Activated naive CD4-positive, alpha-beta T cell treated with Interleukin-2 at 50 U/mL for 16 hours (primary cell): ENCODE measurements around the gene GJA3.
A peak's percentile ranks its signal among the peaks of the same experiment; 100 is the strongest.

ENCODE experiments used
- DNase-seq: peaks from one replicate; pipeline ENCODE4 v3.0.0-alpha.2; 2020

The GJA3 gene

GRCh38 chr13:20148501-20149183, 12.2 kb downstream of the GJA3 start:
- no peak for DNase-seq

GRCh38 chr13:20146381-20146780, 14.5 kb downstream of the GJA3 start:
- DNase-seq, result no peak

GRCh38 chr13:20145521-20145920, 15.3 kb downstream of the GJA3 start:
- no peak for DNase-seq

- no peak for DNase-seq
These were observed 16.6 kb downstream of the GJA3 start for GRCh38 chr13:20144141-20144850.

GRCh38 chr13:20142927-20143480, 17.8 kb downstream of the GJA3 start:
- DNase-seq, result no peak

DNA sequence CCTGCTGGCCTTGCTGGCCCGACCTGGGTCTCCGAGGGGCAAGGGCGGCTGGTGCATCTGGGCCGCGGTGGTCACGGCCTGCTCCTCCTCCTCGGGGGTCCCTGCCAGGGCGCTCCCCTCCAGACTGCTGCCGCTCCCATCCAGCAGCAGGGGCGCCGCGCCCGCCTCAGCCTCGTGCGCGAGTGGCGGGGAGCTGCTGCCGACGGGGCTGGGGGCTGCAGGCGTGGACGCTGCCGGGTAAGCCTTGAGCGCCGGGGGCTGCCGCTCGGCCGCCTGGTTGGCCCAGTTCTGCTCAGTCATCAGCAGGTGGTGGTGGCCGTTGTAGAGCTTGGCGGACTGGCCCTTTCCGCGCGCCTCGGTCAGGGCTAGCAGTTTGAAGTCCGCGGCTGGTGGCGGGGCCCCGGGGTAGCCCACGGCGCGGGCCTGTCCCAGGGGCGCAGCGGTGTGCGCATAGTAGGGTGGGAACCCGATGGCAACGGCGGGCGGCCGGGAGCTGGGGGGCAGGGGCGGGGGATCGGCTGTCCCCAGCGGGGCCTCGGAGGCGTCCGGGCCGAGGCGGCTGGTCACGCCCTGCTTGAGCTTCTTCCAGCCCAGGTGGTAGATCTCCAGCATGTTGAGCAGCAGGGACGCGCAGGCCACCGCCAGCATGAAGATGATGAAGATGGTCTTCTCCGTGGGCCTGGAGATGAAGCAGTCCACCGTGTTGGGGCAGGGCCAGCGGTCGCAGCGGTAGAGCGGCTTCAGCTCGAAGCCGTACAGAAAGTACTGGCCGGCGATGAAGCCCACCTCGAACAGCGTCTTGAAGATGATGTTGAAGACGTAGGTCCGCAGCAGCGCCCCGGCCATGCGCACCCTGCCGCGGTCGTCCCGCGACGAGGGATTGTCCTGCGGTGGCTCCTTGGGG, 18.6 kb downstream of the GJA3 start:
- no peak for DNase-seq

DNA sequence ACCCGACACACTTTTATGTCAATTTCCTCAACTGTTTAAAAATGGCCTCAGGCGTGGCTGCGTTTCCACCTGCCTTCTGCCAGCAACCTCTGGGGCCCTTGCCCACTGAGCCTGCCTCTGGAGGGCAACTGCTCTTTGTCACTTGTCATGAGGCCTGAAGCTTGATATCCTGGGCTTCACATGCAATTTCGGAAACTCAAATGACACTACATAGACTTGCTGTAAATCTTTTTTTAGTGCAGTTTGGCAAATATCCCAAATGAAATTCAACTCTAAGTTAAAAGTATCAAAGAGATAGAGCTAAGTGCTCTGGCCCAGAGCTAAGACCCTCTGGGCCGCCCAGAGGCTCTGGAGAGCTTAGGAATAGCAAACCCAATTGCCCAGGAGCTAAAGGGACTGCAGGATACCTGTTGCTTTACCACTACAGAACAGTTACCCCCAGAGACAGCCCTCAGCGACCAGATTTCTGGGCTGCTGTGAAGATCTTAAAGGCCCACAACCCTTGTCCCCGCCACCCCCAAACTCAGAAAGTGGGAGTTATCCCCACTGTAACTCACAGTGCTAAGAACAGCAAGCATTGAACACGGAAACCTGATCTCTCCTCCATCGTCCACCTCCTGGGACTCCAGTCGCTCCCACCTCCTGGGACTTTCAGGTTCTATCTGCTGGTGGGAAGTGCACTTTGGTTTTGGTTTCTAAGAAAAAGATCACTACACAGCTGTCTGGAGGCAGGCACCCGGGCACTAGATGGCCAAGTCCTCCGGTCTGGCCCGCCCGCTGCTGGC, 19.4 kb downstream of the GJA3 start:
- DNase-seq, result no peak

- no peak for DNase-seq
These were observed 20.4 kb downstream of the GJA3 start for GRCh38 chr13:20140487-20140886.

- DNase-seq, result no peak
These were observed 23.0 kb downstream of the GJA3 start for GRCh38 chr13:20137875-20138274.

DNA sequence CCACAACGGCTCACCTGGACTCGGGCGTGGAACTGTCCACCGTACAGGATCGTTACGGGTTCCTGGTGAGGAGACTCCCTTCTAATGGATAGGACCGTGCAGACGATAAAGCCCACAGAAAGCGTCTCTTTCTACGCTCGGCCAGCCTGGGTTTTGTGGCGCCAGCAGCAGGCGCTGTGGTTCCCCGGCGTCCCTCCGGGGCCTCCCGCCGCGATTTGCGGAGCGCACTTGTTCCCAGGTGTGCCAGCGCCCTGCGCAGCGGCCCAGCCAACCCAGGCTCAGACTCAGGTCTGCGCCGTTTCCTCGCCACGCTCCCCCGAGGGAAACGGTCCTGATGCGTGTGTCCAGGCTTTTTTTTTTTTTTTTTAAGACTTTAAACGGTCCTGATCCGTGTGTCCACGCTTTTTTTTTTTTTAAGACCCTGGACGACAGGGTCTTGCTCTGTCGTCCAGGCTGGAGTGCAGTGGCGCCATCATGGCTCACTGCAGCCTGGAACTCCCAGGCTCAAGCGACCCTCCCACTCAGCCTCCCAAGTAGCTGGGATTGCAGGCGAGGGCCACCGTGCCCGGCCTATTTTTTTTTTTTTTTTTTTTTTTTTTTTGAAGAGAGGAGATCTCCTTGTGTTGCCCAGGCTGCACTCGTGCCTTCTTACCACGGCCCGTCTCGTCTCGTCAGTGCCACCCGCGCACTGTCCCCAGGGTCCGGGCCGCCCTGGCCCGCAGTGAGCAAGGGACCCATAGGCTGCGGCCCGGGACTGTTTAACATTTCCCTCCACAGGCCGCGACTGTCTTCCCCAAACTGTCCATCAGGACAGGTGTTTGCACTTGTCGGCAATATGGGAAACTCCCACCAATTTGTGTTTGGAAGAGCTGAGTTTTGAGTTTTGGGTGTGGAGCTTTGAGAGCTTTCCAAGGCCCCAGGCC, 23.8 kb downstream of the GJA3 start:
- peak; percentile 33 for DNase-seq

GRCh38 chr13:20134732-20135131, 26.1 kb downstream of the GJA3 start:
- DNase-seq, result no peak

DNA sequence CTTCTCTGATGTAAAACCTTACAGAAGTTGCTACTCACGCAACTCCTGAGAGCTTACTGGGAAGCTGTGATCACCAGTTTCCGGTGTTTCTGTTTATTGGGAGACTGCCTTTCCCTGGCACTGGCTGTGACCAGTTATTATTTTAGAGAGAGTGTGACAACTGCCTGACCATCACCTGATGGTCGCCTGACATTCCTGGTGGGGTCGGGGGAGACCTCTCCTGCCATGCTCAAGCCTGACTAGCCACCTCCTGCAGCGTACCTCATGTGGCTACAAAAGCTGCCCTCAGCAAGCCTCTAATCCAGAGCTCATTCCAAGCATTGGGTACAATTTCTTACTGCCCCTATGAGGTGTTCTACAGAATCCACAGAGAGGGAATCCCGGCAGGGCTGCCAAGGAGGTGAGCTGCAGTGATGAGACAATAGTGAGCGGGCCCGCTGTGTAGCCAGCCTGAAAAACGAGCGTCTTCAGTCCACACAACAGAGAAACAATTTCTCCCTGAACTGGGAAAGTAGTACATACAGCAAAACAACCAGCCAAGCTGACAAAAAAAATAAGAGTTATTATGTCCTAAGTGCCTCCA, 28.7 kb downstream of the GJA3 start:
- DNase-seq, result no peak

- DNase-seq, result no peak
These were observed 29.6 kb downstream of the GJA3 start for GRCh38 chr13:20131057-20131832.

DNA sequence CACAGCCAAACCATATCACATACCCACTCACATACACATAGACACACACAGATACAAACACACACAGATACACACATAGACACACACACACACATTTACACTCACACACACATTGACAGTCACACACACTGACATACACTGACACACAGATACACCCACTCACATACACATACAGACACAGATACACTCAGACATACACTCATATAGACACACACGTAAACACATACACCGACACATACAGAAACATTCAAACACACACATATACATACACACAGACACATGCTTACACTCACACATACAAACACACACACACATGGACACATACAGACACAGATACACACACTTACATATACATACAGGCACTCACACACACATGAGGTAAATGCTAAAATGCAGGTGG, 30.2 kb downstream of the GJA3 start:
- DNase-seq, result no peak

GRCh38 chr13:20130012-20130411, 30.8 kb downstream of the GJA3 start:
- DNase-seq, result no peak

GRCh38 chr13:20129076-20129475, 31.8 kb downstream of the GJA3 start:
- no peak for DNase-seq

DNA sequence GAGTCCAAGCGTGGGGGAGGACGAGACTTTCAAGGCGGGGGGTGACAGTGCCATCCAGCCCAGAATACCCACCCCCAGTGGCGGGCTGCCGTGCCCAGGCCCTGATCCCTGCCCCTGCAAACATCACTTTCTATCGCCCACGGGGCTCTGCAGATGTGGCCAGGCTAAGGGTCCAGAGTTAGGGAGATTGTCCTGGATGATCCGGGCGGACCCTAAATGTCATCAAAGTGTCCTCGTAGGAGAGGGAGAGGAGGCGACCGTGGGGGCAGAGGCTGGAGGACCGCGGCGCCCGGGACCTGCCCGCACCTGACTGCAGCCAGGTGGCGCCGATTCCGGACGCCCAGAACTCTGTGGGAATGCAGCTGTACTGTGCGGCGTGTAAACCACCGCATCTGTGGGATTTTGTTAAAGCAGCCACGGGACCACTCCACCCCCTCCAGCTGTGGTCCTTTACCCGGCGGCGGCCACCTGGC, 32.4 kb downstream of the GJA3 start:
- DNase-seq, result no peak

GRCh38 chr13:20127562-20128458, 33.0 kb downstream of the GJA3 start:
- peak; percentile 30 for DNase-seq

GRCh38 chr13:20127262-20127561, 33.6 kb downstream of the GJA3 start:
- DNase-seq, result no peak
